ENCODE measurements around the gene CAMK1D.
"Not testable (repeated sequence)": the region's sequence is repeated elsewhere in the genome, so short reads cannot be mapped to it uniquely, and the experiment has no call there.

The CAMK1D gene

GRCh38 chr10:12431151-12432101 is 82.1 kb downstream of the CAMK1D start:
- no peaks in the 10 kb centered on the region for H3K27me3 ChIP-seq (replicated peaks; ENCODE audit: insufficient read depth, low read length)
- no peak overlapping the region for H3K9ac ChIP-seq (ENCODE audit: low read length)
- TF ChIP-seq EZH2phosphoT487 (IDR thresholded peaks at IDR 0.05; ENCODE audit: low read length) (no peak), CTCF (IDR thresholded peaks at IDR 0.05; ENCODE audit: low read length) (no peak), EZH2 (optimal IDR thresholded peaks at IDR 0.05; ENCODE audit: low read depth, low read length) (no peak)
- no peaks in the 10 kb centered on the region for H3F3A ChIP-seq (ENCODE audit: insufficient read depth, low read length)
- no peak overlapping the region for H3K4me3 ChIP-seq (ENCODE audit: low read length)
- peaks cover 51% of the 10 kb centered on the region for H3K79me2 ChIP-seq (ENCODE audit: low read length)
- no peak overlapping the region for H3K27ac ChIP-seq (ENCODE audit: low read length)
- H3K4me1 ChIP-seq (ENCODE audit: low read length) = no peaks in the 10 kb centered on the region
- no peaks in the 10 kb centered on the region for H3K9me3 ChIP-seq (replicated peaks; ENCODE audit: insufficient read depth, low read length)
- no peaks in the 10 kb centered on the region for H4K20me1 ChIP-seq (ENCODE audit: insufficient read depth, low read length)
- no peak overlapping the region for H3K4me2 ChIP-seq (ENCODE audit: low read depth, low read length)
- H3K36me3 ChIP-seq (replicated peaks; ENCODE audit: insufficient read depth, low read length) = no peaks in the 10 kb centered on the region
- DNase-seq = no peak
- H3K9me2 ChIP-seq (replicated peaks; ENCODE audit: insufficient read depth, low read length) = no peaks in the 10 kb centered on the region
- no peak overlapping the region for H2AFZ ChIP-seq (ENCODE audit: low read length)

- H3K27me3 ChIP-seq (replicated peaks; ENCODE audit: insufficient read depth, low read length) = no peaks in the 10 kb centered on the region
- no peaks in the 10 kb centered on the region for H4K20me1 ChIP-seq (ENCODE audit: insufficient read depth, low read length)
- no peaks in the 10 kb centered on the region for H3K36me3 ChIP-seq (replicated peaks; ENCODE audit: insufficient read depth, low read length)
- H3K4me1 ChIP-seq (ENCODE audit: low read length) = no peaks in the 10 kb centered on the region
- no peaks in the 10 kb centered on the region for H3K9me2 ChIP-seq (replicated peaks; ENCODE audit: insufficient read depth, low read length)
- no peak overlapping the region for H2AFZ ChIP-seq (ENCODE audit: low read length)
- no peak overlapping the region for H3K27ac ChIP-seq (ENCODE audit: low read length)
- no peak overlapping the region for H3K4me3 ChIP-seq (ENCODE audit: low read length)
- no peak overlapping the region for H3K9ac ChIP-seq (ENCODE audit: low read length)
- no peaks in the 10 kb centered on the region for H3F3A ChIP-seq (ENCODE audit: insufficient read depth, low read length)
- H3K79me2 ChIP-seq (ENCODE audit: low read length) = peaks cover 50% of the 10 kb centered on the region
- TF ChIP-seq EZH2phosphoT487 (IDR thresholded peaks at IDR 0.05; ENCODE audit: low read length) (no peak), CTCF (IDR thresholded peaks at IDR 0.05; ENCODE audit: low read length) (no peak), EZH2 (optimal IDR thresholded peaks at IDR 0.05; ENCODE audit: low read depth, low read length) (no peak)
- H3K9me3 ChIP-seq (replicated peaks; ENCODE audit: insufficient read depth, low read length) = no peaks in the 10 kb centered on the region
- no peak overlapping the region for H3K4me2 ChIP-seq (ENCODE audit: low read depth, low read length)
- DNase-seq = no peak
These were observed 83.2 kb downstream of the CAMK1D start for GRCh38 chr10:12432402-12433189.

GRCh38 chr10:12434277-12434676 is 84.9 kb downstream of the CAMK1D start:
- H3K36me3 ChIP-seq (replicated peaks; ENCODE audit: insufficient read depth, low read length) = no peaks in the 10 kb centered on the region
- TF ChIP-seq EZH2phosphoT487 (IDR thresholded peaks at IDR 0.05; ENCODE audit: low read length) (no peak), EZH2 (optimal IDR thresholded peaks at IDR 0.05; ENCODE audit: low read depth, low read length) (no peak), CTCF (IDR thresholded peaks at IDR 0.05; ENCODE audit: low read length) (no peak)
- H3K27ac ChIP-seq (ENCODE audit: low read length) = no peak overlapping the region
- H3F3A ChIP-seq (ENCODE audit: insufficient read depth, low read length) = no peaks in the 10 kb centered on the region
- H3K9ac ChIP-seq (ENCODE audit: low read length) = no peak overlapping the region
- H4K20me1 ChIP-seq (ENCODE audit: insufficient read depth, low read length) = no peaks in the 10 kb centered on the region
- H2AFZ ChIP-seq (ENCODE audit: low read length) = no peak overlapping the region
- no peak overlapping the region for H3K4me3 ChIP-seq (ENCODE audit: low read length)
- H3K9me2 ChIP-seq (replicated peaks; ENCODE audit: insufficient read depth, low read length) = no peaks in the 10 kb centered on the region
- H3K4me1 ChIP-seq (ENCODE audit: low read length) = no peaks in the 10 kb centered on the region
- no peak for DNase-seq
- H3K27me3 ChIP-seq (replicated peaks; ENCODE audit: insufficient read depth, low read length) = no peaks in the 10 kb centered on the region
- H3K79me2 ChIP-seq (ENCODE audit: low read length) = peaks cover 51% of the 10 kb centered on the region
- H3K4me2 ChIP-seq (ENCODE audit: low read depth, low read length) = no peak overlapping the region
- H3K9me3 ChIP-seq (replicated peaks; ENCODE audit: insufficient read depth, low read length) = no peaks in the 10 kb centered on the region

GRCh38 chr10:12434677-12435076 is 85.3 kb downstream of the CAMK1D start:
- H4K20me1 ChIP-seq (ENCODE audit: insufficient read depth, low read length); H3K9me2 ChIP-seq (replicated peaks; ENCODE audit: insufficient read depth, low read length); H3K4me3 ChIP-seq (ENCODE audit: low read length); DNase-seq; H3K4me2 ChIP-seq (ENCODE audit: low read depth, low read length); H3F3A ChIP-seq (ENCODE audit: insufficient read depth, low read length); H3K9me3 ChIP-seq (replicated peaks; ENCODE audit: insufficient read depth, low read length); H3K4me1 ChIP-seq (ENCODE audit: low read length); H3K27me3 ChIP-seq (replicated peaks; ENCODE audit: insufficient read depth, low read length); H3K9ac ChIP-seq (ENCODE audit: low read length); H2AFZ ChIP-seq (ENCODE audit: low read length); H3K36me3 ChIP-seq (replicated peaks; ENCODE audit: insufficient read depth, low read length); H3K27ac ChIP-seq (ENCODE audit: low read length): not testable (repeated sequence)
- H3K79me2 ChIP-seq (ENCODE audit: low read length) = peaks cover 55% of the 10 kb centered on the region
